GM11168 (cell line): ENCODE data around the gene SELPLG.
"Not testable (repeated sequence)": the region's sequence is repeated elsewhere in the genome, so short reads cannot be mapped to it uniquely, and the experiment has no call there.

Source experiments
- in situ Hi-C: fragments of 300-500 bp; cut with MboI; formaldehyde crosslinking; loops from one replicate; pipeline ENCODE4 v1.12.0; 2022; ENCODE audit warnings: low sequenced_read_pairs; ENCODE audit not compliant: unreplicated experiment

SELPLG gene

DNA sequence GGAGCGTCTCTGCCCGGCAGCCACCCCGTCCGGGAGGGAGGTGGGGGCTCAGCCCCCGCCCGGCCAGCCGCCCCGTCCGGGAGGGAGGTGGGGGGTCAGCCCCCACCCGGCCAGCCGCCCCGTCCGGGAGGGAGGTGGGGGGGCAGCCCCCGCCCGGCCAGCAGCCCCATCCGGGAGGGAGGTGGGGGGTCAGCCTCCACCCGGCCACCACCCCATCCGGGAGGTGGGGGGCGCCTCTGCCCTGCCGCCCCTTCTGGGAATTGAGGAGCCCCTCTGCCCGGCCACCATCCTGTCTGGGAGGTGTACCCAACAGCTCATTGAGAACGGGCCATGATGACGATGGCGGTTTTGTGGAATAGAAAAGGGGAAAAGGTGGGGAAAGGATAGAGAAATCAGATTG lies 22.6 kb upstream of the SELPLG start:
- in situ Hi-C loops = not testable (repeated sequence)

DNA sequence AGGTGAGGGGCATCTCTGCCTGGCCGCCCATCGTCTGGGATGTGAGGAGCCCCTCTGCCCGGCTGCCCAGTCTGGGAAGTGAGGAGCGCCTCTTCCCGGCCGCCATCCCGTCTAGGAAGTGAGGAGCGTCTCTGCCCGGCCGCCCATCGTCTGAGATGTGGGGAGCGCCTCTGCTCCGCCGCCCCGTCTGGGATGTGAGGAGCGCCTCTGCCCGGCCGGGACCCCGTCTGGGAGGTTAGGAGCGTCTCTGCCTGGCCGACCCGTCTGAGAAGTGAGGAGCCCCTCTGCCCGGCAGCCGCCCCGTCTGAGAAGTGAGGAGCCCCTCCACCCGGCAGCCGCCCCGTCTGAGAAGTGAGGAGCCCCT lies 22.1 kb upstream of the SELPLG start:
- in situ Hi-C loops = not testable (repeated sequence)

- in situ Hi-C loops = not testable (repeated sequence)
These were observed 20.9 kb upstream of the SELPLG start for GRCh38 chr12:108654622-108655021.

DNA sequence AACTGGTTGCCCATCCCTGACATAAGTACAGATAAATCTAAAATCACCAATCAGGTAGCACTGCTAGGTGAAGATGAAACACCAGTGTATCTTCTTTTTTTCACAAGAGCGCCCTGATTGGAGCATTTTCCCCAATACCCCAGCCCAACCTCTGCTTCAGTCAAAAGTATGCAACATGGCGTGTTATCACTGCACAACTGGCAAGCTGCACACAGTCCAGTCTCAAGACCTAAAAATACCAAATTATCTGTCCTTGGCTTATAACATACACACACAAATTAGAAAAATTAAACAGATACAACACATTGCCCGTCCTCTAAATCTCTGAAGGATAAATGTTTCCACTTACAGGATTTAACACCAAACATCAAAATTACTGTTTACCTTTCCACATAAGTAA lies 20.2 kb upstream of the SELPLG start:
- in situ Hi-C loops = no loop called here

DNA sequence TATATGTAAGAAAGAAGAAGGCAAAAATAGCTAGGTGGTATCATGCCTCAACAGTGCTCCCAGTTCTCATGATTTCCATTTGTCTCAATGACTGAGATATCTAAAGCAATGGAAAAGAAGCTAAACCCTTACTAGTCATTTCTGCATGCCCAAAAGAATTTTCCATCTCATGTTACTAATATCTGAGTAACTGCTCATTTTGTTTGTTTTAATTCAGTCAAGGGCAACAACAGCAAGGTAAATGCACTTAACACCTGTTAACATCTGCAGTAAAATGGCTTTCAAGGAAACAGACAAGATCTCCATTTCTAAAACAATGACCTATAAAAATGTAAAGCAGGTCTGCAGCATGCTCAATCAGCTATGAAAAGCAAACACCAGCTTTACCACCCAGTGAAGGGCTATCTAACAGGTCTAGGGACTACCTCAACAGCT lies 19.4 kb upstream of the SELPLG start:
- in situ Hi-C loops = no loop called here

GRCh38 chr12:108650083-108650482 lies 16.4 kb upstream of the SELPLG start:
- in situ Hi-C loops = no loop called here

DNA sequence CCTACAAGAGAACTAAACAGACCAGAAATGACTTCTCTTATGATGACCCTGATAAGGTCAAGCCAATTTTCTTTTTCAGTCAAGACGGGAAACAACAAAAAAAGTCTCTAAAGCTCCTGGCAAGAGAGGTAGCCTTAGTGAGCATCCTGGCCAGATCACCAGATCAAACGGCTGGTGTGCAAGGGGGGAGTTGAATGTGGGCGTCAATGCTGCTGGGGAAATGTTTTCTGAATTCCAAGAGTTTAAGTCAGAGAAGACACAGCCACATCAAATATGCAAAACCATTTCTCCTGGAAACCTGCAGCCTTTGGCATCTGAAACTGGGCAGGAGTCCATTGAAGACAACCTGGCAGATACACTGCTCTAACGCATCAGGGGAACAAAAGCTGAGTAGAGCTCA lies 16.0 kb upstream of the SELPLG start:
- in situ Hi-C loops = loop anchor here (10.0 kb wide), 2 partner anchors 155 to 445 kb away; partner anchors contain the start of genes ALKBH2 and UNG

- in situ Hi-C loops = loop anchor here (10.0 kb wide), 2 partner anchors 156 to 446 kb away; partner anchors contain the start of genes ALKBH2 and UNG
These were observed 15.4 kb upstream of the SELPLG start for GRCh38 chr12:108649126-108649525.

DNA sequence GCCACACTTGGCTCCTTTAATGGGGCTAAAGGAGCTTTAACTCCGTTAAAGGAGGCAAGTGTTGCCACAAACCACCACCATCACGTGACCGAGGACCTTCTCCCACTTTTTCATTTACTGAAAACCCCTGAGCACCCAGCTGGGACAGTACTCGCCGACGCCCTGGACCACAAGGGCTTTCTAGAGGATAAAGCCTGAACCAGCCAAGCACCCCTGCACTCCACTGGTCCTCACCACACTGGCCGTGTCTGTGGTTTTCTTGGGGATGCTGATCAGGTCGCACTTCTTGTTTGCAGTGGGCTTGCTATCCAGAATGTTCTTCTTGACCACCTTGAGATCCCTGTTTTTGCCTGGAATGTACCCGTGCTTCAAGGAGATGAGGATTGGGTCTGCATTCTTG lies 14.7 kb upstream of the SELPLG start:
- in situ Hi-C loops = loop anchor here (10.0 kb wide), 2 partner anchors 156 to 446 kb away; partner anchors contain the start of genes ALKBH2 and UNG

GRCh38 chr12:108647585-108648287 lies 14.0 kb upstream of the SELPLG start:
- in situ Hi-C loops = loop anchor here (10.0 kb wide), 2 partner anchors 157 to 447 kb away; partner anchors contain the start of genes ALKBH2 and UNG

DNA sequence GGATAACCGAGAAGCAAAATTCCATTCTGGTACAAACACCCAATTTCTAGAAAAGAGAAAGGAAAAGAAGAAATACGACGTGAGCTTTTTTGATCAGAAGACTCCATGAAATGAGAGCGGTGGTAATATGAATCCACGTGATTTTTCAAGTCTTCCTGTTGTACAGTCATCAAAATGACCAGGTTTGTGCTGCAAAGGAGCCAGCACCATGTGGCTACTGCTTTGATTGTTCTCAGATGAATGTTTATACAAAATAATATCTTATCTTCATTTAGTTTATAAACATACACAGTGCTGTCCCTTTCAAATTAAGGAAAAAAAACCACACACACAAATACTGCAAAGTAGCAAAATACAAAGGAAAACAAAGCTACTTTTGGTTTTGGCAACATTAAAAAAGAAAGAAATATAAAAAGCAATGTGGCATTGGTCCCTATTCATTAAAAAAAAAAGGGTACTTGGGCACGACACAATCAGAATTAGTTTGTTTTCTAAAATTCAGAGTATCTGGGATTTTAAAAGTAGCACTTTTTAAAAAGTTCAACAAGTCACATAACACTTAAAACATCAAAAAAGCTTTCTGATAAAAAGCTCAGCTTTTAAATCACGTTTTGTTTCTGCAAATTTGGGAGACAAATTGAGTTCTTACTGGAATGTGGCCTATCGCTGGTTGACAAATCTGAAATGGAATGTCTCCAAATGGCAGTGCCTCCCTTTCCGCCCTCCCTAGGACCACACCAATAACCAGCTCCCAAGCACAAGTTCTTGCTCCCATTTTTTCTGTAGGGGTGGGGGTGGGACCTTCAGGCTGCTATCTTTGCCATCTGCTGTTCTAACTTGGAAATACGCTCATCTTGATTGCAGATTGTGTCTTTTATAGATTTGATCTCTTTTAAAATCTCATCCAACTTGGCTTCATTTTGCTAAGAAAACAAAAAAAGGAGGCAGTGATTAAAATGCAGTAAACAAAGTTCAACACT lies 13.2 kb upstream of the SELPLG start:
- in situ Hi-C loops = loop anchor here (10.0 kb wide), 2 partner anchors 158 to 448 kb away; partner anchors contain the start of genes ALKBH2 and UNG

DNA sequence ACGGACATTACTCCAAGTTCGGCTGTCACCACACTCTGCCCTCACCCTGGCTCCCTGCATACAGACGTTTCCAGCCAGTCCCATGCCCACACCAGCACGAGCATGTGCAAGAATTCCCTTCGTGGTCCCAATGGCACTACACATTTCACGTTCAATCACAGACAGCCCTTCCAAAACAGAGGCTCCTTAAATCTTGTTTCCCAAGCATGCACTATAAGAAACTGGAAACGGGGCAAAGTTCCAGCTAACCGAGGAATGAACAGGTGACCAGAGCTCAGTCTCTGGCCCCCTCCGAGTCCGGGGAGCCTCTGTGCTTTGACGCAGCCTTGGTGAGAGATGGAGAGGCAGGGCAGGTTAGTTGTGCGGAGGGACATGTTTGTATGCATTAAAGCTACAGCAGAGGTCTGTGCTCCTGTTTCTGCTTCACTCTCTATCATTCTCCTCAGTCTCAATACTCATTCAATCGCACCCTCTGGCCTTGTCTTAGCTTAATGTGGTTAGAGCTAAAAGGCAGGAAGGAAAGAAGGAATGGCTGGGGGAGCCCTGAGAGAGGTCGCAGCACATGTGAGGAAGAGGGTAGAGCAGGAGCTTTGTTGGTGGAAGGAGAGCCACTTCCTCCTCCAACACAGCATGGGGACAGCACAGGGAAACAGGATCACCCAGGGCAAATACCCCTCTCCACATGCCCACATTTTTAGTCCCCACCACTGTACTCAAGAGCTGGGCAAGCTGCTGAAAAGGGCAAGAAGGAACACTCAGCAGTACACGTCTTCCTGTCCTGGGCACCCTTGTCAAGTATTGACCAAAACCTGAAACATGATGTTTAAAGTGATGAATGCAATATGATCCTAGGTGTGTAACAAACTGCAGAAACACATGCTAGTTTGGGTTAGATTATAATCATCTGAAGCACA lies 12.2 kb upstream of the SELPLG start:
- in situ Hi-C loops = loop anchor here (10.0 kb wide), 2 partner anchors 159 to 449 kb away; partner anchors contain the start of genes ALKBH2 and UNG

DNA sequence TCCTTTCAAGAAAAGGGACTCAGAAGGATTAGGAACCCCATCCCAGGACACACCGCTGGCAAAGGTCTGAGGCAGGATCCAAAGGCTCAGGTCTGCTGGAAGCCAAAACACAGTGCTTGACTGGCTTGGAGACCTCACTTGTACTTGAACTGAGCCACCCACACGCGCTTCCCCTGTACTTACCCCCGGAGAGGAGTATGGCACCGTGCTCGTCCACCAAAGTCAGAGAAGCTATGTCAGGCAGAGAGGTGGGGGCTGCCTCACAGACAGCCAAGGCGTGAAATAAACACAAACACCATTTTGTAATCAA lies 11.1 kb upstream of the SELPLG start:
- in situ Hi-C loops = loop anchor here (10.0 kb wide), 2 partner anchors 160 to 450 kb away; partner anchors contain the start of genes ALKBH2 and UNG

GRCh38 chr12:108643941-108644810 lies 10.5 kb upstream of the SELPLG start:
- in situ Hi-C loops = loop anchor here (10.0 kb wide), 2 partner anchors 161 to 451 kb away; partner anchors contain the start of genes ALKBH2 and UNG

DNA sequence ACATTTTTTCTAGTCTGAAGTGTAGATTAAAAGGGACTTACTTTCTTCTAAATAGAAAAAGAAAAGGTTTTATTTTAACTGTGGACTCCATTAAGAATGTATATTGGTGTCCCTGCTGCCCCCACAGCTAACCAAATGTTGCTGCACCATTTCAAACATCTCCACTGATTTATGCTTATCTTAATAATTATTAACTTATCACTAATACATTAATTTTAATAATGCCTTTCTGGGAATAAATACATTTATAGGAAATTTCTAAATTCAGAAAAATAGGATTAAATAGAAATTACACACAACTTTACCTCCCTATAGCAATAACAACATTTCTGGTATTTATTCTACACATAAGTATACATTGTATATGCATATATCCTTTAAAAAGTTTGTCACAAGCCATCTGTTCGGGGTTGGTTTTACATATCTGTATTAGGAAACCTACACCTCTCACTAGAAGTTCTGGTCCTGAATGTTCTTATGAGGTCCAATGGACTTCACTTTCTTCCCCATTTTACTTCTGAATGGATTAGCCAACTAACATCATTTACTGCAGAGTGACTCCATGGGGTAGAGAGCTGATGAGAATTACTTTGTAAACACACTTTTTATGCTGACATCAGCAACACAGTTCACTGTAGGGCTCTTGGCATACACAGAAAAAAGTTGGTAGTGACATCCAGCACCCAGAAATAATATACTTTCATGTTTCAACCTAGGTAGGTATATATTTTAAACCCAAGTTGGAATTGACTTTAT lies 9.4 kb upstream of the SELPLG start:
- in situ Hi-C loops = loop anchor here (10.0 kb wide), 2 partner anchors 162 to 452 kb away; partner anchors contain the start of genes ALKBH2 and UNG

DNA sequence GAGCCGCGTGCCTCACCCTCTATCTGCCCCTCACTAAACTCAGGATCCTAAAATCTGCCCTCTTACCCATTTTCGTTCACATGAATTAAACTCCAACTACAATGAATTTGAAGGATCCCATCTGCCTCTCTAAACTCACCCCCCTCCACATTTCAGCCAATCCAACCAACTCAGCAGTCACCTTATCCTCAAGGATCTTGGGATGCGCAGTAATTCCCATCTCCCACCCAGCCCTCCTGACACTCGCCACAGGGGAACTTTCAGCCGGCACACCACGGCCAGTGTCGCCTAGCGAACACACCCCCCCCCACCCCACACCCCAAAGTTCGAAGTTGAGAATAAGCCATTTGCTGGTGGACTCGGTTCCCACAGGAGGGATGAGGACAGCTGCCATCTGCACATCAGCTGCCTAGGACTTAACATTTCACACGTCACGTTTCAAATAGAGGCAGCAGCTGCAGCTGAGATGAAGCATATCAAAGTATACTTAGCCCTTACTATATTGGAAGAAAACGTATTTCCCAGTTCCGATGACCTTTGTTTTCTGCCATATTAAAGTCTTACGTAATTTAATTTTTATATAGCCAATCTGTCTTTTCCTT lies 8.7 kb upstream of the SELPLG start:
- in situ Hi-C loops = loop anchor here (10.0 kb wide), 2 partner anchors 162 to 452 kb away; partner anchors contain the start of genes ALKBH2 and UNG
